Measurements from ENCODE around the gene SLC39A2.
"Not testable (repeated sequence)": the region's sequence is repeated elsewhere in the genome, so short reads cannot be mapped to it uniquely, and the experiment has no call there.

Gene SLC39A2

DNA sequence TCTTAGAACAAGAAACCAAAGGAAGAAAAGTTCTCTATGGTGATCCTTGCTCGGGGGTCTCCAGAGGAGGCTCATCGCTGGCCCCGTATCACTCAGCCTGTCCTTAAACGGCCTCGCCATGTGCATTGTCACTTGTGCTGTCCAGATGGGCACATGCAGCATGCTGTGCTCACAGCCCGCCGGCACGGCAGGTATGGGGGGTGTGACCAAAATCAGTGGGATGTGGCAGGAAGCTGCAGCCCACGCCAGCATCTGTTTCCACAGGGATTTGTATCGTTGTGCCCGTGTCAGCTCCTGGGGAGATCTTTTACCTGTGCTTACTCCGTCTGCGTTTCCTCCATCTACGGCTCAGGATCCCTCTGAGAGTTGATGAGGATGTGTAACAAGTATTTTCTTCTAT lies 2.6 kb upstream of the SLC39A2 start:
- no peak for ATAC-seq
- no peak for DNase-seq

- ATAC-seq (no peak), DNase-seq (no peak)
Observed at GRCh38 chr14:20997115-20997514, 2.0 kb upstream of the SLC39A2 start.

DNA sequence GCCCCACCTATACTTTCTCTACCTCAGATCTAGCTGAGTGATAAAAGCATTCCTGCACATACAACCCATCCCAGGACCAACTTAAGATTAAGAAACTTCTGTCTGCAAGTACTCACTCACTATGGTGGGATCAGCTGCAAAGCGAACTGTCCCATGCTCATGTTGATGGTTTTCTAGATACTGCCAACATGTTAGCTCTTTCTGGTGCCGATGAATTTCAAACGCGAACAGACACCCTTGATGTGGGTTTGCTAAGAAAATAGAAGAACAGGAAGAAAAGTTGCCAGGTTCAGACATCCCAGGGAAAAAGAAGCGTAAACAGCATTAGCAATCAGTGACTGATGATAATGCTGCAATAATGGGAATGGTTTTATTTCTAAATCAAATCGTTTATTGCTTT lies 1.5 kb upstream of the SLC39A2 start:
- no peak for DNase-seq
- no peak for ATAC-seq

DNA sequence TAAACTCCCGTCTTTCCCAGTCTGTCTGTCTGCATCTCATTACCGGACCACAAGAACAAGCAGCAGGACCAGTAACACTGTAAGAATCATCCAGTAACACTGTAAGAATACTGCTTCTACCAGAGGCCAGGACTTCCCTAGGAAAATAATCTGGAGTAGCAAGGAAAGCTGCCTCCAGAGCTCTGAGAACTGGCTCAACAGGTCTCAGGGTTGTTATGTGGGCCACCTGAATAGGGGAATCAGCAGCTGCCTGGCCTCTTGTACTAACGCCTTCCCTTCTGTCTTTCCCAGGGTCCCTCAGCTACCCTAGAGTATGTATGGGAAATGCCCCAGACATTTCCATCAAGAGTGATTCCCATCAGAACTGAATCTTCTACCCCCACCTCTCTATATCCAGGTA lies 954 bp upstream of the SLC39A2 start:
- no peak for ATAC-seq
- no peak for DNase-seq

- ATAC-seq = no peak
- no peak for DNase-seq
Observed at GRCh38 chr14:20999591-20999990, 498 bp downstream of the SLC39A2 start.

DNA sequence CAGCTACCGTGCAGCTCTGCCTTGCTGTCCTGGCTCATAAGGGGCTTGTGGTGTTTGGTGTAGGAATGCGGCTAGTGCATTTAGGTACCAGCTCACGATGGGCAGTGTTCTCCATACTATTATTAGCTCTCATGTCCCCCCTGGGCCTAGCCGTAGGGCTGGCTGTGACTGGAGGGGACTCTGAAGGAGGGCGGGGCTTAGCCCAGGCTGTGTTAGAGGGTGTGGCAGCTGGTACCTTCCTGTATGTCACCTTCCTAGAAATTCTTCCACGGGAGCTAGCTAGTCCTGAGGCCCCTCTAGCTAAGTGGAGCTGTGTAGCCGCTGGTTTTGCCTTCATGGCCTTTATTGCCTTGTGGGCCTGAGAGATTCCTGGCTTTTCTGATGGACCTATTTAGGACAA lies 2.1 kb downstream of the SLC39A2 start:
- DNase-seq = no peak
- no peak for ATAC-seq

DNA sequence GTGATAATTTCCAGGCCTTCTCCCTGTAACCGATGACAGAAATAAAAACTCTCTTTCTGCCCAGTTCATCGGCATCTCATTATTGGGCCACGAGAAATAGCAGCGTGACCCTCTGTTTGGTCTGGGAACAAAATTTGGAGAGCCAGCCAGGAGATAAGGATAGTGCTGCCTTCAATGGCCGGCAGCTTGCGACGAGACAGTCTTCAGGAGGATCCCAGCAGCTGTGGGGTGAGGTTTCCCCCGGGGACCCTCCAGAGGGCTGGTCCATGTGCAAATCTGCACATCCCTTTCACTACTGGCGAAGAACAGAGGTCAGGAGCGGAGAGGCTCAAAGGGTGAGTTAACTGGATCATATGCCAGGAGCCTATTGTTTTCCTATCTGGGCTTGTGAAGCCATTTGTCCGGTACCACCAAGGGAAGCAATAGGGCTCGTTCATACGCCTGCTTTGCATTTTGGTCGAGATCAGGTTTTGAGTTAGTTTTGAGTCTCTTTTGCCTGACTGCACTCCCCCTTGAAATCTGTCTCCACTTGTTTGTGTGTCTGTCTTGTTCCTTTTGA lies 4.8 kb downstream of the SLC39A2 start:
- no peak for ATAC-seq
- DNase-seq = no peak

GRCh38 chr14:21009721-21010120 lies 10.6 kb downstream of the SLC39A2 start:
- not testable (repeated sequence) for ATAC-seq, DNase-seq

DNA sequence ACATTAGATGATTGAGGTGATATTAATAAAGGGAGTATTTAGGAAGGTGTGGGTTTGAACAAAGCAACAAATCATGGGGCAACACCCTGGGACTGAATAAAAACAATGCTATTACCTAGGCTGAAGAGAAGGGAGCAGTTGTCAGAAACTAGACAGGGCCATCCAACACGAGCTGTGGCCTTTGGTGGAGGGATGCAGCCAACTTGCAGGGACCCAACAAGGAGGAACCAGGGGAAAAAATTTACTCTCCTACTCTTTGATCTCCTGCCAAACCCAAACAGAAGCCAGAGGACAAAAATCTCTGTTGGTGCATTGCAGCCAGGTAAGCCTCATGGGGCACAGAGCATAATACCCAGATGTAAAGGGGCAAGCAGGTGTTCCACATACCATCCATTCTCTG lies 12.0 kb downstream of the SLC39A2 start:
- DNase-seq (no peak), ATAC-seq (no peak)

DNA sequence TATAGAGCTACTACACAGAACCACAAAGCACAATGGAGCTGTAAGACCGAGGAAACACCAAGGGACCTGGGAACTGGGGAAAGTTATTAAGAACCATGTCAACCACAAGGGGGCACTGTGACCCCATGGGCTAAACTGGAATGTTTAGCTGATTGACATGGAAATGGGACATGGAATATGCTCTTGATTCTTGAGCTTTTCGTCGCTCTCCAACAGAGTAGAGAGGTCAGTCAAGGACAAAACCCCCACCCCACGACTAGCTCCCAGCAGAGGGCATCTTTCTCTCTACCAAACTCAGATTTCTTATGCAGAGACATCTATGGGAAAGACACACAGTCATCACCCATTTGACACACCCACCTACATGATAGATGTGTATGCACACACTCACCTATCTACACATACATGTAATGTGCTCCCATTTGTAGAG lies 15.7 kb downstream of the SLC39A2 start:
- DNase-seq = peak; percentile 84
- peak; percentile 72 for ATAC-seq

DNA sequence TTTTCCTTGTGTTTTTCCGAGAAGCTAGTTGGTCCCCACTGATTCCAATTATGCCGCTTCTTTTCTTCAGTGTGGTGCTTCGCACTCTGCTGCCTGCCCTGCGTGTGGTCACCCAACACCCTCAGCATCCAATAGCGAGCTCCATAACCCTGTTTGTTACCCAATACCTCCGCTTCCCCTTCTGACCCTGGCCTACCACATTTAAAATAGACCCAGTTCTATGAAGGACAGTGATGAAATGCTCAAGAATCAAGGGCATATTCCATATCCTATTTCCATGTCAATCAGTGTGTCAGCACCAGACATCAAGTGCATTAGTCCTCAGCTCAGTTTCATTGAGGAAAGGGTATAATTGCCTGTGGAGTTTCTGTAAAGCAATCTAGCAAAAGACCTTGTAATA lies 16.2 kb downstream of the SLC39A2 start:
- DNase-seq (no peak), ATAC-seq (no peak)

GRCh38 chr14:21016413-21017190 lies 17.5 kb downstream of the SLC39A2 start:
- ATAC-seq = no peak

GRCh38 chr14:21017528-21018245 lies 18.6 kb downstream of the SLC39A2 start:
- no peak for ATAC-seq
- no peak for DNase-seq

More at GRCh38 chr14:21016413-21017190, 17.5 kb downstream of the SLC39A2 start:
- DNase-seq = no peak

DNA sequence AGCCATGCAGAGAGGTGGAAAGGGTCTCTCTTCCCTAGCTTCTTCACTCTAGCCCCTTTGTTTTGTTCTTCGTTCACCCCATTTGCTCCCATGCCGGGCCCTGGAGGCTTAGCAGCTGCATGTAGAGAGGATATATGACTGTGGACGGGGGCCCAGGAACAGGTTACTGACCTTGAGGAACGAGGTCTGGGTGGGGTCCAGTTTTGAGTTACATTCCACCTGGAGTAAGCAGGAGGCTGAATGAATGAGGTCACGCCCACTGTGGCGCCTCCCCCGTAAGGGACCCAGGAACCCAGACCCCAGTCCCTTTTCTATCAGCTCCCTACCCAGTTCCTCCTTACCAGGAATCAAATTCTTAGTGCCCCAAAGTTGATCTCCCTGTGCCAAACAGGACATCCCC lies 19.2 kb downstream of the SLC39A2 start:
- ATAC-seq (no peak), DNase-seq (no peak)

- no peak for ATAC-seq
- no peak for DNase-seq
Observed at GRCh38 chr14:21018781-21019180, 19.7 kb downstream of the SLC39A2 start.

- DNase-seq = no peak
- ATAC-seq = no peak
Observed at GRCh38 chr14:21019366-21019765, 20.3 kb downstream of the SLC39A2 start.

DNA sequence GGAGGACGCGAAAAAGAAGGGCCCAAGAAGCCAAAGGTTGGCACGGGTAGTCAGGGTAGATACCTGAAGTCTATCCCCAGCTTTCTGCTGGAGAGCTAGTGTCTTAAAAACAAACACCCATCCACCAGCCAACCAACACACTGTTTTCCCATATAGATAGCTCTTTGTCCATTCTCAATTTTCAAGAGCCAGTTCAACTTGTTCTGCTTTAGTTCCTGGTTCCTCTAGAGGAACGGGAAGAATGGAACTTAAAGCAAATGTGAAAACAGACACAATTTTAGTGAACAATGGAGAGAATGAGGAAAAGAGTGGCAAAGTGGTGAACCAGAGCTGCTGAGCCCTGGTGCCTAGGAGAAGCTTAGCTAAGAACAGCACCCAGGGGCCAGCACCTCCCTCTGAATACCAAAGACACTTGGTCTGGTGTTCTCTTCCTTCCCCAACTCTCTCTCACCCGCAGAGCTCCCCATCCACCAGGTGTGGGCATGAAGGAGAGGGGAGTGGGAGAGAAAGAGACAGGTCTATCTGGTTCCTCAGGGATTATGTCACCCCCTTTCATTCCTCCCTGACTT lies 22.0 kb downstream of the SLC39A2 start:
- no peak for DNase-seq
- no peak for ATAC-seq

- ATAC-seq (no peak), DNase-seq (no peak)
Observed at GRCh38 chr14:21022686-21023085, 23.6 kb downstream of the SLC39A2 start.

DNA sequence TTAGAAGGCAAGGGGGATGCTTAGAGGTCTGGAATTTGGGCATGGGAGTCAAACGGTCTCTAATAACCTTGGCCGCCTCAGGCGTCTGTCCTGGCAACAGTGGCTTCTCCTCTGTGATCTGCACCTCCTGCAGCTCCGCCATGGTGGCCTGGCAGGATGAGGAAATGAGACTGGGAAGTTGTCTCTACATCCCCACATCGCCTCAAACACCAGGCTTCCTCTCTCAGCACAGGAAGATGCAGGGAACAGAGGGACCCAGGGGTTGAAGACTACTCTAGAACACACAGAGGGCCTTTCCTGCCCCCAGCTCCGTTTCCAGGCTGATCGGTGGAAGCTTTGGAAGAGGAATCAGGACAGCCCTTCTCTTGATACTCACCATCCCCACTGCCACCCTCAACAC lies 24.1 kb downstream of the SLC39A2 start:
- DNase-seq (no peak), ATAC-seq (no peak)

DNA sequence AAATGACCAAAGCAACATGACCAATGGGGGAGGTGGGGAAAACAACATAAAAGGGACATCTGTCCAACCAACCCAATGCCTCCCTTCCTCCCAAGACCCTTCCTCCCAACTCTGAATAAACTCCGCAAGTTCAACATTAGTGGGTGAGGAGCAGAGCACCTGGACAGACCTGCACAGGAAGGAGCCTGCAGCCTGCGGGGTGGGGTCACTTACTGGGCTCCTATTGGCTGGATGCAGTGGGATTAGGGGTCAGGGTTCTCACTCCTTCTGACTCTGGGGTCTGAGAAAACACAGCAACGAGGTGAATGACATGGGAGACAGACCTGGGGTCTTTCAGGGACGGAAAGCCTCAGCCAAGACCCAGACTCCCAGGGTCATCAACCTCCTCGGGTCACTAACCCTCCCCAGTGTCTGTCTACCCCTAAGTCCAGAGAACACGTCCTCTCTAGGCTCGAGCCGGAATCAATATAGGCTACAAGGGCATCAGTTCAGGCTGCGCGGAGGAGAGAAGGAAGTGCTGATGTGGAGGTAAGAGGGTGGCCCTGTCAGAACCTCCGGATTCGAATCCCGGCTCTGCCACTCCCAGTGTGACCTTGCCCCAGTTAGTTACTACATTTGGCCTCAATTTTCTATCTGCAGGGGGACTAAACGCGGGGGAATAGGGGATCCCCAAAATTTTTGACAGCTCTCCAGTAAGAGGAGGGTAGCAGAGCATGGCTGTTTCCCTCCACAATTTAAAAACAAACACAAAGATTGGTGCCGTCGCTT lies 24.9 kb downstream of the SLC39A2 start:
- DNase-seq (peak; percentile 16), ATAC-seq (no peak)

DNA sequence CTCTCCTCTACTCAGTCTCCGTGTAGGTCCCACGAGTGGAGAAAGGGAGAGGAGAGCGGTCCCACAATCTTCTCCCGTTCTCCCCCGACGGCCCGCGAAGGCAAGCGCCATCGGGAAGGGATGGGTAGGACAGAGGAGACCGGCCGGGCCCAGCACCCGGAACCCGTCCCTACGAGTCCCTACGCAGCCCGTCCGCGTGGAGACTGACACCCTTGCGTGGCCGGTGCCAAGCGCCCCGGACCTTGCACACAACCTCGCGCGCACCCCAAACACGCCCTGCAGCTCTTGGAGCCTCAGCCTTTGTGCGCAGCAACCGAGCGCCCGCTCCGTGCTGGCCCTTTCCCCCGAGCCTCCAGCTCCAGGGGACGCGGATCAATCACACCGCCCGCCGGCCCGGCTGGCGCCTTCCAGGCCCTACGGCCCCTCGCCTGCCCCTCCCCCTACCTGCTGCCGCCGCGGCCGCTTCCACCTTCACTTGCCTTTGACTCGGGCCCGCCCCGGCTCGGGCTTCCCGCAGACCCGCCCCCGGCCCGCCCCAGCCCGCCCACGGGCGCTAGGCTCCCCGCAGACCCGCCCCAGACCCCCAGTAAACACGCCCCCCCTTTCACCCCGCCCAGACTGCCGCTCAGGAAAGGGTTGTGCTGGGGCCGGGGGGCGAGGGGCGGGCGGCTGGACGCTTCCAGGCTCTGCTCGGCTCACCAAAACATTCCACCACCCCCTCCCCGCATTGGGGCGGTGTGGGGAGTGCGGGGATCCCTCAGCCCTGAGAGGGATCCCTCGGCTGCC lies 25.7 kb downstream of the SLC39A2 start, which contains the start of gene NDRG2:
TSS of gene NDRG2 (minus strand) at position 477 of the 786 bp plus-strand sequence. CDS start 1,746 bp downstream, outside the sequence.
- ATAC-seq = peak; percentile 62
- peak; percentile 70 for DNase-seq

Data from stimulated activated naive CD8-positive, alpha-beta T cell treated with anti-CD3 and anti-CD28 coated beads, Interleukin-15, Interleukin-2, amounts not matched to agents 100 U/mL and 50 U/mL, for 24 hours (primary cell).